GM18498 (cell line): ENCODE measurements around the gene ATL1.
"Not testable (repeated sequence)": the region's sequence is repeated elsewhere in the genome, so short reads cannot be mapped to it uniquely, and the experiment has no call there.

Source experiments
- ATAC-seq: cut with Tn5 transposase; IDR thresholded peaks from one replicate; pipeline ENCODE4 v1.9.1; 2021; ENCODE audit warnings: mild to moderate bottlenecking, moderate library complexity; ENCODE audit not compliant: unreplicated experiment

Gene ATL1

GRCh38 chr14:50534416-50534815, 25.5 kb upstream of the ATL1 start:
- no peak for ATAC-seq

- no peak for ATAC-seq
Observed at GRCh38 chr14:50534997-50535396, 24.9 kb upstream of the ATL1 start.

- not testable (repeated sequence) for ATAC-seq
Observed at GRCh38 chr14:50538034-50538433, 21.9 kb upstream of the ATL1 start.

- no peak for ATAC-seq
Observed at GRCh38 chr14:50539051-50539450, 20.9 kb upstream of the ATL1 start.

- no peak for ATAC-seq
Observed at GRCh38 chr14:50541159-50541567, 18.8 kb upstream of the ATL1 start.

GRCh38 chr14:50542941-50543418, 17.0 kb upstream of the ATL1 start:
- ATAC-seq: peak; percentile 70

- ATAC-seq: no peak
Observed at GRCh38 chr14:50544911-50545310, 15.0 kb upstream of the ATL1 start.

GRCh38 chr14:50545618-50546017, 14.3 kb upstream of the ATL1 start:
- no peak for ATAC-seq

GRCh38 chr14:50550294-50550693, 9.7 kb upstream of the ATL1 start:
- ATAC-seq: no peak

GRCh38 chr14:50551877-50552276, 8.1 kb upstream of the ATL1 start:
- ATAC-seq: no peak

- not testable (repeated sequence) for ATAC-seq
Observed at GRCh38 chr14:50552796-50553195, 7.1 kb upstream of the ATL1 start.

GRCh38 chr14:50560931-50561285, 963 bp downstream of the ATL1 start:
- ATAC-seq: peak; percentile 21

GRCh38 chr14:50562841-50563240, 2.9 kb downstream of the ATL1 start:
- no peak for ATAC-seq

GRCh38 chr14:50569714-50570274, 9.8 kb downstream of the ATL1 start:
- ATAC-seq: no peak

GRCh38 chr14:50573862-50574261, 13.9 kb downstream of the ATL1 start:
- ATAC-seq: no peak

GRCh38 chr14:50575769-50576168, 15.8 kb downstream of the ATL1 start:
- no peak for ATAC-seq

- no peak for ATAC-seq
Observed at GRCh38 chr14:50577982-50578381, 18.0 kb downstream of the ATL1 start.

GRCh38 chr14:50578433-50578832, 18.5 kb downstream of the ATL1 start:
- ATAC-seq: no peak

GRCh38 chr14:50590464-50590863, 30.5 kb downstream of the ATL1 start:
- no peak for ATAC-seq

GRCh38 chr14:50594577-50595316, 34.8 kb downstream of the ATL1 start:
- no peak for ATAC-seq

GRCh38 chr14:50598765-50599164, 38.8 kb downstream of the ATL1 start:
- no peak for ATAC-seq

- ATAC-seq: no peak
Observed at GRCh38 chr14:50599700-50600444, 39.9 kb downstream of the ATL1 start.
